HG03103 (cell line): ENCODE data around the gene CDC6.

ENCODE experiments used
- ATAC-seq: cut with Tn5 transposase; IDR thresholded peaks from one replicate; pipeline ENCODE4 v1.9.1; 2021; ENCODE audit warnings: low read depth; ENCODE audit not compliant: unreplicated experiment

Gene CDC6

DNA sequence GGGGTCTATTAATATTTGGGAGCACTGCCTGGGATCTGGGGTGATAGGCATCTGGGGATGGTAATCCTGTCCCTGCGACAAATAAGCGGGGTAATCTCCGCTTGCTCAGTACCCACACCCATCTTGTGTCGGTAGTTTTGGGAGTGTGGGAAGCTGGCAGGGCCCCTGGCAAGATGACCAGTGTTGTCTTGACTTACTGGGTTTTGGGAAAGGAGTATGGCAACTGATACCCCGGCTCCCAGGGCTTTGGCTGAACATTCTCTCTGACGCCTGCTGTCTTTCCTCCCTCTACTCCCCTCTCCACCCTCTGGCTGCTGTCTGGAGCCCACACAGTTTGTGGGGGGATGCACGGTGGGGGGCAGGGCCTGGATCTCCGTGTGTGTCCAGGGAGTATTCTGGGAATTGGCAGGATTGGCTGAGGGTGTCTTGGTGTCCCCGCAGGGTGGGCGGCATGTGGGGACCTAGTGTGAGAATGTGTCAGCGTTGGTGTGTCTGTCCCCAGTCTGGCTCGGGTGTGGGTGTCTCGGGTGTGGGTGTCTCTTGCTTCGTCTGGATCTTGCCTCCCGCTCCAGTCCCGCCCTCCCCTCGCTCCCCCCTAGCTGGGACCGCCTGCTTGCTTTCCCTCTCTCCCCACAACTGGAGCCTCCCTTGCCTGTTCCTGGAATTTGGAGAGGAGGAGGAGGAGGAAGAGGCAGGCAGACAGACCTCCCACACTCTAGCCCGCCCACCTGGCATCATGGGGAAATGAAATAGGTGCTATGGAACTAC lies 33.3 kb downstream of the CDC6 start:
- no peak for ATAC-seq

DNA sequence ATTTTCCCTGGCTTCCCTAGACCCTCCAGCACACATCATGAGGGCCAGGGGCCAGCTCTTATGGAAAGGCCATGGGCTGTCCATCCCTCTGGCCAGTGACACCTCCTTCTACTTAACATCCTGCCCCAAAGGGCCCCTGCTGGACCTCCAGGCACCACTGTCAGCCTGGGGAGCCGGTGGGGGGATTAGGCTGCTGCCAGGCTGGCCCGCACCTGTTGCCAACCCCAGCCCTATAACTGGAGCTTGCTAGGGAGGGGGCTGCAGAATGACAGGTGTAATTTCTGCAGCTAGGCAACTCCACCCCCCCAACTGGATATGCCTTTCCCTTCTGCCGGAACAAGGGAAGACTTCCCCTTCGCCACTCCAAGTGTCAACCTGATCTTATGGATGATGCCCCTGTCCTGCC lies 33.8 kb downstream of the CDC6 start:
- no peak for ATAC-seq

DNA sequence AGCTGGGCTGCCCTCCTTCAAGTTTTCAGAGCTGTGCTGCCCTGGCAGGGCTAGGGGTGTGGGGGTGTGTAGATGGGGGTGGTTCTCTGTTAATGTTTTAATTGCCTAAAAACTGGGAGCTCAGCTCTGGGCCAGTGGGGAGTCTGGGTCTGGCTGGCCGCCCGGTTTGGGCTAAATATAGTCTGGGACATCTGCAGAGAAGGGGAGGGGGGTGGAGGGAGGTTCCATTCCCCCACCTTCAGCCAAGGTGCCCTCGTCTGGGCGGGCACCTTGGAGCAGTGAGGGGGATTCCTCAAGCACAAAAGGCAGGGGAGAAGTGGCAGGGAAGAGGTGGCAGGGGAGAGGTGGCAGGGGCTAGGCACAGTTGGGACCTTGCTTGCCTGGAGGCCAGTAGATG lies 34.3 kb downstream of the CDC6 start:
- no peak for ATAC-seq

DNA sequence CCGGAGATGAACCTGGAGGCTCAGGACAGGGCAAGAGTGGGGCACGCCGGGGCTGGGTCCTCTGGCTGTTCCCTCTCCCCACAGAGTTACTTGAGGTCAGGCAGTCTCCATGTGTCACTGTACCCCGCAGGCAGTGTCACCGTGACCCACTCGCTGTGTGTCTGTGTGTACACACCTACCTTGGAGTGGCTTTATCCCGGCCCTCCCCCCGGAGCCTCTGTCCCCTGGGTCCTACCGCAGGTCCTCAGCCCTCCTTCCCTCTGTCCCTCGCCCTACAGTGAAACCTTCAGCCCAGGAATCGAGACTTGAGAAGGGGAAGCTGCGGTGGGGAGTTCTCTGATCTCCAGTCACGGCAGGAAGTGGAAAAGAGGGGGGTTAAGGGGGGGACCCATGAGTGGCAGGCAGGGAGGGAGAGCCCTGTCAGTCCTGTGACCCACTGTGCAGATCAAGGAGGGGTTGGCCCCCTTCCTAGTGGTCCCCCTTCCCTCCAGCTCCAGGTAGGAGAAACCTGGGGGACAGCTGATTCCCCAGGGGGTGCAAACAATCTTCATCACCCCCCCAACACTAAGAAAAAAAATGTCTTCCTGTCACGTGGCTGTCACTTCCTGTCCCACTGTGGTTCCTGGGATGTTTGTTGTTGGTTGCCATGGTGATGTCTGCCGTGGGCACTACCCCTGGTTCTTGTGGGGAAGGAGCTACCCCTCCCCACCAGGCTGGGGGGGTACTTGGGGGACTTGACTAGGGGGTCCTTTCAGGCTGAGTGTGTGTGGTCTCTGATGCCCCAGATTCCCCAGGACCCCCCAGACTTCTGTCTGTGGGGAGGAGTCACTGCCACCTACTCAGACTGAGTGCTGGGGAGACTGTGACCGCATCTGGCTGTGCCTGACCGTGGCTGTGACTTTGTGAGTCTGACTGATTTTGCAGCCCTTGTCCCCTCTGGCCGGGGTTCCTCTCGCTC lies 35.0 kb downstream of the CDC6 start:
- ATAC-seq, result no peak

DNA sequence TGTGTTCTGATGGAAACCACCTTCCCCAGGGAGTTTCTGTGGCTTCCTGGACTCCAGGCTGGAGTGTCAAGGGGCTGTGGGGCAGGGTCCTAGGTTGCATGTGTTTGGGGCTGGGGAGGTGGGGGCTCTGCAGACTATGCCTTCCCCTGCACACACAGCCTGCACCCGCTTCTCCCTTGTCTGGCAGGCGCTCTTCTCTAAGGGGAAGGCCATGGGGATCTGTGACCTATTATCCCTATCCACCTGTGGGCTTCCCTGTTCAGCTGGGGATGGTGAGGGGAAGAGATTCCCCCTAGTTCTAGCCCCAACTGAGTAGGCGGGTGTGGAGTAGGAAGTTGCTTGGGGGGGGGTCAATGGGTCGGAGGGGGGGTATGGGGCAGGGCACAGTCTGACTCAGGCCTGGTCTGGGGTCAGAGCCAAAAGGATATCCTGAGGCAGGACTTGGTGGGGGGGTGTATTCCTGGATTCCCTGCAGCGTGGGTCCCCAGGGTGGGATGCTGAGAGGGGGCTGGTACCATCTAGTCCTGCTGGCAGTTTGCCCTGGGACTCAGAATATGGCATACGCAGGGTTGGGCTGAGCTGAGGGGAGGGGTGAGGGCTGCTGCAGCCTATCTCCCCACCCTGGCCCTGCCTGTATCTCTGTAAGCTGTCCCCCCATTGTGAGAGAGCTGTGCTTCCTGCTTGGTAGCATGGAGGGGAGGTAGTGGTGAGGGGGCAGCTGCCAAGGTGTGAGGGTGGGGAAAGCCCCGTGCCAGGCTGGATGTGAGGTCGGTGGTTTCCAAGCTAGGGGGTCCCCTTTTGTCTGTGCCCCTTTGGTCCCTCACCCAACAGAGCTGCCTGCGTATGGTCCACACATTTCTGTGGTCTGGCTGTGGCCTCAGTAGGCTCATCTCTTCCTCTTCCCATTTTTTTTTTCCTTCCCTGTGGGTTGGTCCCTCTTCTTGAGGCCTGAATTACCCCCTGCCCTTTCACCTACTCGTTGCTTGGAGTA lies 36.0 kb downstream of the CDC6 start:
- ATAC-seq, result no peak

DNA sequence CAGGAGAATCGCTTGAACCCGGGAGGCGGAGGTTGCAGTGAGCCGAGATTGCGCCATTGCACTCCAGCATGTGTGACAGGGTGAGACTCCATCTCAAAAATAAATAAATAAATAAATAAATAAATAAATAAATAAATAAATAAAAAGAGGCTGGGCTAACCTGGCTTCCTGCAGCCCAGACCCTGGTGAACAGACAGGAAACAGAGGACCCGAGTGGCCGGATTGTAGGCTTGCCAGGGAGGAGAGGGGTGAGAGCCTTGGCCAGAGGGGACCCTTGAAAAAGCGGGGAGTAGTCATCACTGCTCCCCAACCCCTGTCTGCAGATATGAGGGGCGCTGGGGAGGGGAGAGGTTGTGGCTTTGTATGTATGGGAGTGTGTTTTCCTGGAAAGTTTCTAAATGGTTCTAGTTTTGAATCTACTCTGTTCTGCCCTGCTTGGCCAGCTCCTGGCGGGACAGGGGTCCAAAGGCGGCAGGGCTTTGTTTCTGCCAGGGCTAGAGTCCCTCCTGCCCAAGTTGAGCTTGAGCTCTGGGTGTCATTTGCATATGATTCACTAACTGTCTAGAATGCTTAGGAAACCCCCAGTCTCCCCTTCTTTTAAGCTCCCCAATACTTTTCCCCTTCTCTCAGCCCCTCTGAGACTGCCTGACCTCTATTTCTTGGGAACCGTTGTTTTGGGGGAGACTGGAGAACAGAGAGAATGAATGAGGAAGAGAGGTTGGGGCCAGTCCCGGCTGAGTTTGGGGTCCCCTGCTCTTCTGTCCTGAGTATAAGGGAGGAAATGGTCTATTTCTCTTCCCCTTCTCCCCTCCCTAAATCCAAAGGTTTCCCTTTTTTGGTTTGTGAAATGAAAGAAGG lies 37.7 kb downstream of the CDC6 start:
- ATAC-seq, result no peak

DNA sequence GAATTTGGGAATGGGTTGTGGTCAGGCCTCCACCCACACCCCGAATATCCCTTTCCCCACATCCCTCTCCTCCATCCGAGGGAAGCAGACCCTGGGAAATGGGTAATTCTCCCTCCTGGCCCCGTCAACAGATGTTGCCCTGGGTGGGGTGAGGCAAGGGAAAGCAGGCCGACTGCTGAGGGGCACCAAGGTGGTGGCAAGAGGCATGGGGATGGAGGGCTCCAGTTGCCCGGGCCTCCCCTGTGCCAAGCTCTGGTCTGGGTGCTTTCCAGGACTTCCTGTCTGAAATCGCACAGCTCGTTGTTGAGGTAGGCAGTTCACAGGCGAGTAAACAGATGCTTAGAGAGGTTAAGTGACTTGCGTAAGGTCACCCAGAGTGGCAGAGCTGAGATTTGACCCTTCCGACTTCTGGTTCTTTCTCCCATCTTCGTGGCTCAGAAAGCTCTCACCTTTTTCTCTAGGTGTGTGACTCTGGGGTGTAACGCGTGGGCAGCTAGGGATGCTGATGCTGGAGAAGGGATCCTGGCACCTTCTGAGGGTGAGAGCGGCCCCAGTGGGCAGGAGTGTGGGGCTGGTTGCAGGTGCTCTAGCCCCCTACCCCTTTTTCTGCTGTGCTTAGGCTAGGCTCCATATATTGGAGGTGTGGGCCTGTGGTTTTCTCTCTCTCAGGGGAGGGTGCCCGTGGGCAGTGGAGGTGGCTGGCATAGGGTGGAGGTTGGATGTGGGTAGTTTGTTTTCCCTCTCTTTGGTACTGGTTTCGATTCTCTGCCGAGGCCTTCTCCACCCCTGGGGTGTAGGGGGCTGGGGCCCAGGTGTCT lies 38.5 kb downstream of the CDC6 start:
- no peak for ATAC-seq

DNA sequence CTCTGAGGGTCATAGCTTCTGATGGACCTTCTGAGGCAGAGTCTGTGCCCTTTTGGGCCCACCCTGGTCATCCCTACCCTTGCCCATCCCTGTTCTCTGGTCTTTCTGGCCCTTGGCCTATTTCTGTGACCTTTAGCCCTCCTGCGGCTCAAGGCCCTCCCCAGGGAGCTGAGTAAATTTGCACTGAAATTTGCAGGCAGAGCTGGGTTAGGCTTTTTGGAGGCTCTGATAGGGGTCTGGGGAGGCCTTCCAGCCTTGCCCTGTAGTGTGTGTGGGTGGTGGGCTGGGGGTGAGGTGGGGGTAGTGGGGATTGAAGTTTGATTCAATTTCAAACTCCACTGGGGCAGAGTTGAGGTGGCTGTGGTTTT lies 39.1 kb downstream of the CDC6 start:
- ATAC-seq, result no peak

DNA sequence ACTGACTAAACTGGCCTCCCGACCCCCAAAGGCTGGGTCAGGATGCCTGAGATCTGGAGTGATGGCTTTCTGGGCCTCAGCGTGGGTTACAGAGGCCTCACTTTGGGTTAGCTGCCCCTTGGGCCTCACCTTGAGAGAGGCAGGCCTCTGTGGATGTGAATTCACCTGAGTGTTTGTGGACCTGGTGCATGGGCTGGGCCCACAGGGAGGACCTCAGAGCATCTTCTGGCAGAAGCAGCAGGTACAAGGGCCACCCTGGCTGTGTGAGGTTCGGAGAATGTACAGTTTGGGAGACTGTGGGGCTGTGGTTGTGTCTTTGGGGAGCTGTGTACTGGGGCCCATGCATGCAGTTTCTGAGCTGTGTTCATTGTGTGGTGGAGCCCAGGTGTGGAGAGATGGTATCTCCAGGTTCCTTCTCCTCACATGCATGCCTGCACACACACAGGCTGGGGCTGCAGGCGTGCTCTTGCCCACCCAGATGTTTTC lies 39.6 kb downstream of the CDC6 start:
- ATAC-seq, result no peak

DNA sequence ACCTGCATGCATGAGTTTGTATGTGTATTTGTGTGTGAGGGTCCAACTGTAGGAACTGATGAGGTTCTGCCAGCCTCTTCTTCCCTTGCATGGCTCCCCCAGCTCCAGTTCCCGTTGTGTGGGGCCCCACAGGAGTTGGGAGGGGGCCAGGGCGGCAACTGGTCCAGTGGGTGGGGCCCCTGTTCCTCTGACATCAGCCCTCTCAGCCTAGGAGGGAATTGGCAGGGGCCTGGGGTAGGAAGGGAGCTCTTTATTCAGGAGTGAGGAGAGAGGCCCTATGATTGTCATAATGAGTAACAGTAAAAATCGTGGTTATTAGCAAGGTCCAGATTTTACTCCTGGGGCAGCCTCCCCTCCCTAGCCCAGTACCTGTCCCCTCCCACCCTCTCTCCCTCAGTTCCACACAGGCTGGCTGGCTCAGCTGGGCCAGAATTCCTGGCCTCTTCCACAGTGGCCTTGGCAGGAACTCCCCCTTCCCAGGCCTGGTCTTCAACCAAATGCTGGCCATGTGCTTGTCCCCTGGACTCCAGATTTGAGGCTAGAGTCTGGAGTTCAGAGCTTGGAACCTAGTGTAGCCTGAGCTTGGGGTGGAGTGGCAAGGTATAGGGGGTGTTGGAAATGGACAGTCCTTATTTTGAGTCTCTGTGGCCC lies 40.2 kb downstream of the CDC6 start:
- ATAC-seq, result no peak

DNA sequence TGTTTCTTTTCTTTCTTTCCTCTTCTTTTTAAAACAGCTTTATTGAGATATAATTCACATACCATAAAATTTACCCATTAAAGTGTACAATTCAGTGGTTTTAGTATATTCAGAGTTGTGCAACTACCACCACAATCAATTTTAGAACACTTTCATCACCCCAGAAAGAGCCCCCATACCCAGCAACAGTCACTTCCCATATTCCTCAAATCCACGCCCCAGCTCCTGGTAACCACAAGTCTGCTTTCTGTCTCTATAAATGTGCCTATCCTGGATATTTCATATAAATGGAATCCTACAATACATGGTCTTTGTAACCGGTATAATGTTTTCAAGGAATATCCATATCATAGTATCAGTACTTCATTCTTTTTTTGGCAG lies 40.7 kb downstream of the CDC6 start:
- ATAC-seq, result no peak

DNA sequence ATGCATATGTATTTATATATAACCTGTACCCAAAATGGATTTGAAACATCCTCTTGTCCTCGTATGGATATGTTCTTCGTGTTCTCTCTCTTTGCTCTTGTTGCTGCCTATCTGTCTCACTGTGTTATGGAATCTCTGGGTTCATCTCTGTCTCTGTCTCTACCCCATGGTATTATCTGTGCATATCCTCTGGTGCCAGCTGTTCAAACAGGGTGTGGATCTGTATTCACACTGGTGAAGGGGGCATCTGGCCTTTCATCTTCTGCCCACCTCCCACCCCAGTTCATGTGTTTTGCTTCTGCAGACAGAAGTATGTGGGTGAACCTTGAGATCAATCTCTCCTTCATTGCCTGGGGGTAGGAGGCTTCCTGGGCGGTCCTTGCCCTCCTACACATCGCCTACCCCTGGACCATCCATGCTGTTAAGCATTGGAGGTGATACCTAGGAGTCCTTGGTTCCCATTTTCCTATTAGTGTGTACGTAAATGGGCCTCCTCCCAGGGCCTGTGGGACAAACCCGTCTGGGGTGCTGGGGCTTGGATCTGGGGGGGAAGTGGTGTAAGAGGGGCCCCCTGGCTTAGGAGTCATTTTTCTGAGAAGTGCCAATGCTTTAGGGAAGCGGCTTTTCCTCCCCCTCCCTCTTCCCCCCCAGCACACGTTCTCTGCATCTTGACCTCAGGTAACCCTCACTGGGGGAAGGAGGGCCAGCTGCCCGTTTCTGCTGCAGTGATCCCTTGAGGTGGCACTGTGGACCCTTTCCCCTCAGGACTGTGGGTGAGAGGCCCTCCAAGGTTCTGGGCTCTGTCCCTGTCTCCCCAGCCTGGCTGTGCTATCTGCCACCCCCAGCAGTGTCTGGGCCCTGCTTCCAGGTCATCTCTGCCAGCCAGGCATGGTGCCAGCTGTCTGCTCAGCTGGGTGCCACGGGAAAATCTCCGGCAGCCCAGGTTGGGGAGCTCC lies 42.4 kb downstream of the CDC6 start:
- no peak for ATAC-seq

DNA sequence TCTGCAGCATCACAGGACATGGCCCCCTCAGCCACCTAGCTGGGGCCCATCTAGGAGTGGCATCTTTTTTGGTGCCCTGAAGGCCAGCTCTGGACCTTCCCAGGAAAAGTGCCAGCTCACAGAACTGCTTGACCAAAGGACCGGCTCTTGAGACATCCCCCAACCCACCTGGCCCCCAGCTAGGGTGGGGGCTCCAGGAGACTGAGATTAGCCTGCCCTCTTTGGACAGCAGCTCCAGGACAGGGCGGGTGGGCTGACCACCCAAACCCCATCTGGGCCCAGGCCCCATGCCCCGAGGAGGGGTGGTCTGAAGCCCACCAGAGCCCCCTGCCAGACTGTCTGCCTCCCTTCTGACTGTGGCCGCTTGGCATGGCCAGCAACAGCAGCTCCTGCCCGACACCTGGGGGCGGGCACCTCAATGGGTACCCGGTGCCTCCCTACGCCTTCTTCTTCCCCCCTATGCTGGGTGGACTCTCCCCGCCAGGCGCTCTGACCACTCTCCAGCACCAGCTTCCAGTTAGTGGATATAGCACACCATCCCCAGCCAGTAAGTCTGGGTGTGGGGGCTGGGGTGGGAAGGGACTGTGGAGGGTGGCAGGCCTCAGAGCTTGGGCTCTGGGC lies 43.3 kb downstream of the CDC6 start:
- ATAC-seq, result no peak

DNA sequence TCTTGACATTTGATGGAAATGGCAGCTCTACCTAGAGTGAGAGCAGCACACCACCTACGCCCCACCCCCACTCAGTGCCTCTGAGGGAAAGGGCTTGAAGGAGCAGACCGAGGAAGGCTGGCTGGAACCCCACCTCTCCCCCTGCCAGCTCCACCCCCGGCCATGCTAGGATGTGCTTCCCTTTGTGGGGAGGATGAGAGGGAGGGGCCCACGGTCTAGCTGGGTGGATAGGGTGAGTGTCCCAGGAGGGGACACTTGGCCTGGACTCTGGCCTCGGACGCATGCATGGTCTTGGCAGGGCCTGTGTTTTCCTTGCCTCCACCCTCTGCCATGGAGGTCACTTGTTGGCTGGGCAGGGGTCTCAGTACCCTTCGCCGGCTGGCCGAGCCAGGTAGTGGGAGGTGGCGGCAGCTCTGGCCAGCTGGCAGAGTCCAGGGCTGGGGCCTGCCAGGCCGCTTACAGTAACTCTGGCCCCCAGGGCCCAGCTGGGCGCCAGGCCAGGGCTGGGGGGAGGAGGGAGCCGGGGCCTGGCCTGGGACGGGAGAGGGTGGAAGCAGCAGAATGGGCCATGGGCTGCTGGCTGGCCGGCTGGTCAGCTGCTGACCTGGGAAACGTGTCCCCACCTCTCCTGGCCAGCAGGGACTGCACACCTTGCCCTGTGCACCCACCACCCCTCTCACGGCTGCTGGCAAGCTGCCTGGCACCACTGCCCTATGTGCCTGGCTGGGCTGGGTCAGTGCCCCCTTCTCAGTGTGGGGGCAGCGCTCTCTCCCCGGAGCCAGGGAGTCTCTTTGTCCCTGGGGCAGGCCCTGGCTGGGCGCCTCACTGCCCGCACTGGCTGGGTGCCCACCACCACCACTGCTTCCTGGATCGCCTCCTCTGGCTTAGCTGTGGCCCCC lies 44.3 kb downstream of the CDC6 start:
- no peak for ATAC-seq

DNA sequence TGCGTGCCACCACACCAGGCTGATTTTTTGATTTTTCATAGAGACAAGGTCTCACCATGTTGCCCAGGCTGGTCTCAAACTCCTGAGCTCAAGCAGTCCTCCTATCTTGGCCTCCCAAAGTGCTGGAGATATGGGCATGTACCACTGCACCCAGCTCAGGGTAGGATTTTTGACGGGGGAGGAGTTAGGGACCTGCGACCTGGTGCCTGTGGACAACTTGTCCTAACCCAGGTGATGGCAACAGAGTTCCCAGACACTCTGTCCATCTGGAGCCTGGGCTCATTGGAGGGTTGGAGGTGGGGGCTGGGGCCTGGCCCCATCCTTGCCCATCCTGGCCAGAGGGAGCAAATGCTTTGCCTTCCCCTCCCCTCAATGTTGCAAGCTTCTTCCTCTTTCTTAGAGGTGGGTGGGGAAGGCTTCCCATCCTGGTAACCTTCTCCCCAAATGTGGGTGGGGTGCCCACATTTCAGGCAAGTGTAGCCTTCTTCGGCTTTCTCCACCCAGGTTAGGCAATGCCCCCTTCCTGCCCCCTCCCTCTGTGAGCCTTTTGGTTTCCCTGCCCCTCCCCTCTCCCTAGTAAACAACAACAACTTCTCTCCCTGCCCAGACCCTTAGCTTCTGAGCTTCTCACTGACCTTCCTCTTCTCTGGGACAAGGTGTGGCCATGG lies 46.2 kb downstream of the CDC6 start:
- ATAC-seq, result no peak
